NCI-H446 (cell line): ENCODE results near the gene PSORS1C2.

Source experiments
- DNase-seq, 2 experiments: peaks; one replicate each; lab custom pipeline; 2025; lab: John Stamatoyannopoulos, UW

PSORS1C2 gene

GRCh38 chr6:31114541-31114878, 24.4 kb downstream of the PSORS1C2 start, which contains the start of gene PSORS1C1:
Gene PSORS1C1, plus strand, starts transcription at chr6:31114800. Its CDS starts 14,833 bp downstream, at chr6:31129633.
- peak in 1 of 2 experiments; percentile 49 for DNase-seq

GRCh38 chr6:31113861-31114540, 24.9 kb downstream of the PSORS1C2 start:
- DNase-seq = peak in 1 of 2 experiments; percentile 36

- DNase-seq = no peak
Measured at GRCh38 chr6:31112478-31112877, 26.4 kb downstream of the PSORS1C2 start, which contains the start of gene C6orf15. Gene C6orf15, minus strand, starts transcription at chr6:31112575. Its CDS starts 20 bp downstream, at chr6:31112555.

GRCh38 chr6:31111712-31112111, 27.2 kb downstream of the PSORS1C2 start:
- DNase-seq = no peak

- DNase-seq = no peak
Measured at GRCh38 chr6:31110825-31111582, 27.9 kb downstream of the PSORS1C2 start.

- DNase-seq = no peak
Measured at GRCh38 chr6:31107052-31107451, 31.8 kb downstream of the PSORS1C2 start.

GRCh38 chr6:31103136-31103535, 35.7 kb downstream of the PSORS1C2 start:
- no peak for DNase-seq

GRCh38 chr6:31098449-31098938, 40.4 kb downstream of the PSORS1C2 start:
- no peak for DNase-seq

- no peak for DNase-seq
Measured at GRCh38 chr6:31096656-31097055, 42.2 kb downstream of the PSORS1C2 start.

GRCh38 chr6:31096215-31096614, 42.7 kb downstream of the PSORS1C2 start:
- DNase-seq = no peak

GRCh38 chr6:31094389-31094881, 44.4 kb downstream of the PSORS1C2 start:
- DNase-seq = peak in 1 of 2 experiments; percentile 17

GRCh38 chr6:31092769-31093505, 45.9 kb downstream of the PSORS1C2 start:
- DNase-seq = no peak

GRCh38 chr6:31092238-31092637, 46.6 kb downstream of the PSORS1C2 start:
- DNase-seq = no peak

- DNase-seq = no peak
Measured at GRCh38 chr6:31091680-31092079, 47.2 kb downstream of the PSORS1C2 start.

- DNase-seq = no peak
Measured at GRCh38 chr6:31090973-31091364, 47.9 kb downstream of the PSORS1C2 start.

- no peak for DNase-seq
Measured at GRCh38 chr6:31090275-31090972, 48.4 kb downstream of the PSORS1C2 start.
